Epidermal melanocyte (primary cell): ENCODE measurements around the gene GREB1.

Source experiments
- DNase-seq: peaks from one replicate; pipeline ENCODE4 v3.0.0; 2011; ENCODE audit warnings: low spot score; ENCODE audit not compliant: insufficient read length

GREB1 gene

GRCh38 chr2:11633923-11634478, 100.2 kb downstream of the GREB1 start:
- DNase-seq: no peak

- DNase-seq: no peak
These were observed 100.7 kb downstream of the GREB1 start for GRCh38 chr2:11634584-11634983.

GRCh38 chr2:11635141-11635540, 101.3 kb downstream of the GREB1 start:
- DNase-seq: no peak

GRCh38 chr2:11636593-11637295, 102.9 kb downstream of the GREB1 start:
- no peak for DNase-seq

- no peak for DNase-seq
These were observed 103.7 kb downstream of the GREB1 start for GRCh38 chr2:11637546-11637945.

GRCh38 chr2:11639503-11639902, 105.7 kb downstream of the GREB1 start:
- no peak for DNase-seq

GRCh38 chr2:11640132-11640531, 106.3 kb downstream of the GREB1 start:
- DNase-seq: no peak

- DNase-seq: no peak
These were observed 109.1 kb downstream of the GREB1 start for GRCh38 chr2:11642972-11643371.

GRCh38 chr2:11644293-11644692, 110.4 kb downstream of the GREB1 start:
- no peak for DNase-seq

GRCh38 chr2:11646530-11646929, 112.7 kb downstream of the GREB1 start:
- no peak for DNase-seq

- no peak for DNase-seq
These were observed 114.2 kb downstream of the GREB1 start for GRCh38 chr2:11647834-11648600.

- no peak for DNase-seq
These were observed 115.2 kb downstream of the GREB1 start for GRCh38 chr2:11649093-11649492.

- DNase-seq: no peak
These were observed 118.2 kb downstream of the GREB1 start for GRCh38 chr2:11651856-11652548.

GRCh38 chr2:11652553-11652952, 118.7 kb downstream of the GREB1 start:
- no peak for DNase-seq

- no peak for DNase-seq
These were observed 121.7 kb downstream of the GREB1 start for GRCh38 chr2:11655495-11655894.

GRCh38 chr2:11656252-11656651, 122.4 kb downstream of the GREB1 start:
- no peak for DNase-seq

GRCh38 chr2:11656671-11657101, 122.8 kb downstream of the GREB1 start:
- no peak for DNase-seq

GRCh38 chr2:11657195-11657594, 123.3 kb downstream of the GREB1 start:
- DNase-seq: no peak

GRCh38 chr2:11657646-11658045, 123.8 kb downstream of the GREB1 start:
- no peak for DNase-seq

GRCh38 chr2:11658208-11659114, 124.6 kb downstream of the GREB1 start:
- no peak for DNase-seq

- no peak for DNase-seq
These were observed 125.2 kb downstream of the GREB1 start for GRCh38 chr2:11659115-11659475.
